Mesothelial cell of epicardium (in vitro differentiated cells): ENCODE results near the gene YOD1. TPM values are rescaled to one million over a fixed set of nuclear protein-coding genes. Genes with fewer than 3 reads are reported as not detected.

Source experiments
- DNase-seq, 2 experiments: peaks; one replicate each; pipeline ENCODE4 v3.0.0; 2021; ENCODE audit warnings: low spot score in 2 of 2; ENCODE audit not compliant: unreplicated experiment in 2 of 2
- H3K27ac Mint-ChIP-seq: 2 replicates; pipeline ENCODE4 v1.8.0; 2021; ENCODE audit warnings: mixed read lengths
- H3K27me3 Mint-ChIP-seq: 2 replicates; pipeline ENCODE4 v1.8.0; 2021; ENCODE audit warnings: low read depth, mixed read lengths
- H3K36me3 Mint-ChIP-seq: 2 replicates; pipeline ENCODE4 v1.8.0; 2021; ENCODE audit warnings: mixed read lengths
- H3K4me1 Mint-ChIP-seq: 2 replicates; pipeline ENCODE4 v1.8.0; 2021; ENCODE audit warnings: mixed read lengths
- H3K4me3 Mint-ChIP-seq: 2 replicates; pipeline ENCODE4 v1.8.0; 2021; ENCODE audit warnings: mild to moderate bottlenecking, moderate library complexity, mixed read lengths
- H3K9me3 Mint-ChIP-seq: 2 replicates; pipeline ENCODE4 v1.8.0; 2021; ENCODE audit warnings: mixed read lengths
- CTCF ChIP-seq: fragments of 200-600 bp; sonication (generic); IDR thresholded peaks from one replicate; pipeline ENCODE4 v1.5.0; 2021; ENCODE audit warnings: antibody characterized with exemption; ENCODE audit not compliant: unreplicated experiment
- total RNA-seq: library from RNA; stranded (reverse); gene quantifications from 3 replicates; pipeline ENCODE4 v1.2.1, GENCODE V29; 2021

Gene YOD1
- total RNA-seq, 1 donor from 2014 or later = 10.3 TPM

- Mint-ChIP-seq H3K4me1 (peaks cover 2% of the 10 kb centered on the region), H3K36me3 (no peaks in the 10 kb centered on the region), H3K27me3 (no peaks in the 10 kb centered on the region), H3K4me3 (no peak overlapping the region), H3K9me3 (no peaks in the 10 kb centered on the region), H3K27ac (no peak overlapping the region)
- no peak for TF ChIP-seq CTCF
- no peak for DNase-seq
These were observed 26.0 kb upstream of the YOD1 start for GRCh38 chr1:207077012-207077411.

- no peak for TF ChIP-seq CTCF
- Mint-ChIP-seq H3K4me1 (peaks cover 2% of the 10 kb centered on the region), H3K27ac (no peak overlapping the region), H3K4me3 (no peak overlapping the region), H3K36me3 (no peaks in the 10 kb centered on the region), H3K27me3 (no peaks in the 10 kb centered on the region), H3K9me3 (no peaks in the 10 kb centered on the region)
- no peak for DNase-seq
These were observed 25.4 kb upstream of the YOD1 start for GRCh38 chr1:207076181-207076955.

- no peak overlapping the region for H3K27ac Mint-ChIP-seq
- H3K36me3 Mint-ChIP-seq = peaks cover 4% of the 10 kb centered on the region
- H3K4me1 Mint-ChIP-seq = peaks cover 2% of the 10 kb centered on the region
- H3K4me3 Mint-ChIP-seq = no peak overlapping the region
- TF ChIP-seq CTCF = no peak
- H3K27me3 Mint-ChIP-seq = no peaks in the 10 kb centered on the region
- DNase-seq = no peak
- no peaks in the 10 kb centered on the region for H3K9me3 Mint-ChIP-seq
These were observed 23.2 kb upstream of the YOD1 start for GRCh38 chr1:207073906-207074820.

GRCh38 chr1:207072233-207072632 is 21.2 kb upstream of the YOD1 start:
- TF ChIP-seq CTCF = no peak
- Mint-ChIP-seq H3K36me3 (peaks cover 9% of the 10 kb centered on the region), H3K27me3 (no peaks in the 10 kb centered on the region), H3K4me3 (no peak overlapping the region), H3K4me1 (no peaks in the 10 kb centered on the region), H3K27ac (no peak overlapping the region), H3K9me3 (no peaks in the 10 kb centered on the region)
- DNase-seq = no peak

- TF ChIP-seq CTCF = no peak
- Mint-ChIP-seq H3K4me3 (no peak overlapping the region), H3K27me3 (no peaks in the 10 kb centered on the region), H3K4me1 (no peaks in the 10 kb centered on the region), H3K36me3 (peaks cover 9% of the 10 kb centered on the region), H3K27ac (no peak overlapping the region), H3K9me3 (no peaks in the 10 kb centered on the region)
- no peak for DNase-seq
These were observed 20.4 kb upstream of the YOD1 start for GRCh38 chr1:207071426-207071825.
